Mesendoderm (in vitro differentiated cells): ENCODE results near the gene STN1.

ENCODE experiments used
- DNase-seq: peaks from one replicate; pipeline ENCODE4 v3.0.0; 2013
- H2AK5ac ChIP-seq: 2 replicates; pipeline ENCODE4 v1.6.1; 2013; ENCODE audit warnings: low read length, inconsistent platforms
- H2BK120ac ChIP-seq: 2 replicates; pipeline ENCODE4 v1.6.1; 2013; ENCODE audit warnings: low read depth, mild to moderate bottlenecking, low read length, moderate library complexity, mixed read lengths
- H2BK15ac ChIP-seq: replicated peaks from 2 replicates; pipeline ENCODE4 v1.6.1; 2013; ENCODE audit warnings: low read depth, mild to moderate bottlenecking, moderate library complexity
- H2BK5ac ChIP-seq: 2 replicates; pipeline ENCODE4 v1.6.1; 2013; ENCODE audit warnings: low read length, inconsistent platforms
- H3K18ac ChIP-seq: 2 replicates; pipeline ENCODE4 v1.6.1; 2013; ENCODE audit warnings: mild to moderate bottlenecking, low read length, mixed read lengths
- H3K23ac ChIP-seq: one replicate; pipeline ENCODE4 v1.6.1; 2013; ENCODE audit warnings: low read length
- H3K27ac ChIP-seq: 2 replicates; pipeline ENCODE4 v1.5.1; 2013; ENCODE audit warnings: low read depth, mild to moderate bottlenecking, inconsistent platforms, low read length, moderate library complexity
- H3K27me3 ChIP-seq: 2 replicates; pipeline ENCODE4 v1.6.1; 2013; ENCODE audit warnings: low read length, control low read depth, mild to moderate bottlenecking, inconsistent platforms; ENCODE audit not compliant: insufficient read depth, poor library complexity
- H3K36me3 ChIP-seq: 2 replicates; pipeline ENCODE4 v1.6.1; 2013; ENCODE audit warnings: low read length, inconsistent platforms; ENCODE audit not compliant: control insufficient read depth, insufficient read depth
- H3K4ac ChIP-seq: one replicate; pipeline ENCODE4 v1.6.1; 2013; ENCODE audit warnings: low read depth, mild to moderate bottlenecking, low read length, moderate library complexity
- H3K4me1 ChIP-seq: 2 replicates; pipeline ENCODE4 v1.6.1; 2013; ENCODE audit warnings: low read depth, low read length, inconsistent platforms; ENCODE audit not compliant: control insufficient read depth
- H3K4me2 ChIP-seq: 2 replicates; pipeline ENCODE4 v1.6.1; 2013; ENCODE audit warnings: low read length
- H3K4me3 ChIP-seq: 2 replicates; pipeline ENCODE4 v1.5.1; 2013; ENCODE audit warnings: mild to moderate bottlenecking, low read length
- H3K56ac ChIP-seq: one replicate; pipeline ENCODE4 v1.6.1; 2013; ENCODE audit warnings: low read length
- H3K79me1 ChIP-seq: 2 replicates; pipeline ENCODE4 v1.6.1; 2013; ENCODE audit warnings: low read length, inconsistent platforms
- H3K79me2 ChIP-seq: 2 replicates; pipeline ENCODE4 v1.6.1; 2013; ENCODE audit warnings: mild to moderate bottlenecking, low read length; ENCODE audit not compliant: control insufficient read depth, insufficient read depth
- H3K9ac ChIP-seq: 2 replicates; pipeline ENCODE4 v1.6.1; 2013; ENCODE audit warnings: low read length, inconsistent platforms
- H4K5ac ChIP-seq: one replicate; pipeline ENCODE4 v1.6.1; 2013; ENCODE audit warnings: low read length
- H4K8ac ChIP-seq: one replicate; pipeline ENCODE4 v1.6.1; 2013; ENCODE audit warnings: low read depth, mild to moderate bottlenecking, control low read depth, low read length, moderate library complexity
- WGBS: extraction: QIAGEN DNeasy Blood & Tissue Kit; methylation state at CpG from one replicate; pipeline ENCODE4 v1.1.7; 2013; ENCODE audit warnings: low lambda C conversion rate, missing lambda C conversion rate; ENCODE audit not compliant: insufficient coverage; ENCODE audit errors: extremely low coverage; 5-methylcytosine and 5-hydroxymethylcytosine counted together

The STN1 gene

DNA sequence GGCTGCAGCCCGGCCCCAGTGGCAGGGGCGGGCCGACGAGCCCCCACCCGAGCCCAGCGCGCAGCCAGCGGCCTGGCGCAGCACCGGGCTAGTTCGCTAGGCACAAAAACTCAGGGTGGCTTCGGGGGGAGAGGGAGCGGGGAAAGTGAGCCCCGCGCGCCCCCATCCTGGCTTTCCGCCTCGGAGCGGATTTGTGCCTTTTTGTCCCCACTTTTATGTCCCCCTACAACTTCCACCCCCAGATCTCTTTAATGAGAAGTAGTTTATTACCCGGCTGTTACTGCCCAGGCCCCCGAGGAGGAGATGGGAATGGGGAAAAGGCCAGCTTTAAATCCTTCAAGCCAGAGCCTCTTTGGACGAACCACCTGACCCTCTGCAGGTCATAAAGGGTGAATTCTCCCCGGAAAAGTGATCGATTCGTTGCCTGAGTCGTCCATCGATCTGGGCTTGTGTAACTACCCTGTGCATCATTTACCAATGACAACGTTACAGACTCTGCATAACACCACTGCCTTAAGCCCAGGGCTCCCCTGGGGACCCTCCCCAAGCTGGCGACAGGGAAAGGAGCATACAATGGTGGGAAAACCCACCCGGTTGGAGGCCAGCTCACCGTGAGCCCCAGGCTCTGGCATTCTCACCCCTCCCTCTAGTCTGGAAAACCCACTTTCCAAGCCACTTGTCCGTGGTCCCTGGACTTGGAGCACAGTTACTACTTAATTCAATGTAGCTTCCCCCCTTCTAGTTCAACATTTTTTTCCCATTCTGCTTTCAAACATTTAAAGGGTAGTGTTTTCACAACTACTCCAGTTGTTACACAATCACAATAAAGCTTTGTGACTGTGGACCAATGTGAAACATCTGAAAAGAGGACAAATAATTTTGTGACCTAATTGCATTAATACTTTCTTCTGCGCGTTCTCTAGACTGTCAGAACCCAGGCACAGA, 61.9 kb downstream of the STN1 start:
- peaks cover 22% of the 10 kb centered on the region for H3K79me2 ChIP-seq
- peak overlapping the region; percentile 2 for H3K4me3 ChIP-seq
- peak overlapping the region; percentile 21 for H2BK120ac ChIP-seq

DNA sequence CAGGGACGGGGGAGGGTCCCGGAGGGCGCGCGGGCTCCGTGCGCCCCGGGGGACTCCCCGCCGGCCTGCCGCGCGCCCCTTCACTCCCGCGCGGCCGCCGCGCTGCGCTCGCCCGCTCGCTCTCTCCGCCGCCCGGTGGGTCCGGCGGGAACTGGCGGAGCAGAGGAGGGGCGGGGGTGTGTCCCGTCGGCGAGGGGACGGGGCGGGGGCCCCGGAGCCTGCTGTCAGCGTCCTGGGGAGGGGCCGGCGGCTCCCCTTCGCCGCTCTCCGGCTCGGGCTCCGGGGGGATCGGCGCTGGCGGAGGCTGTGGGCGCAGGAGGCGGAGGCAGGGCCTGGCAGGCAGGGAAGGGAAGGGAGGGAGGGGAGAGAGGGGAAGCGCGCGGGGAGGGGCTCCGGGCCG, 62.6 kb downstream of the STN1 start, which contains the start of gene SH3PXD2A:
Gene SH3PXD2A, minus strand, starts transcription at position 153 of the 400 bp plus-strand sequence. CDS start 310 bp downstream, outside the sequence.
- peak within 1 kb of the TSS; percentile 38 for H3K23ac ChIP-seq
- peak within 1 kb of the TSS; percentile 37 for H2BK15ac ChIP-seq
- H3K4me3 ChIP-seq = peak within 1 kb of the TSS; percentile 75
- no peaks in the 10 kb centered on the region for H3K36me3 ChIP-seq
- H3K79me1 ChIP-seq = peaks cover 24% of the 10 kb centered on the region
- peak within 1 kb of the TSS; percentile 76 for H3K27ac ChIP-seq
- H3K56ac ChIP-seq = peak within 1 kb of the TSS; percentile 94
- H2BK120ac ChIP-seq = peak within 1 kb of the TSS; percentile 49
- peak within 1 kb of the TSS; percentile 78 for H3K9ac ChIP-seq
- H2AK5ac ChIP-seq = no peak within 1 kb of the TSS
- WGBS = no CpG with 5 or more reads among the region's 54 CpGs
- H4K8ac ChIP-seq = no peak within 1 kb of the TSS
- no peaks in the 10 kb centered on the region for H3K27me3 ChIP-seq
- peak within 1 kb of the TSS; percentile 49 for H3K4me2 ChIP-seq
- peak within 1 kb of the TSS; percentile 93 for H3K18ac ChIP-seq
- peaks cover 13% of the 10 kb centered on the region for H3K4me1 ChIP-seq
- peak within 1 kb of the TSS; percentile 42 for H2BK5ac ChIP-seq
- peak within 1 kb of the TSS; percentile 79 for H3K4ac ChIP-seq
- DNase-seq = peak; percentile 73
- no peak within 1 kb of the TSS for H4K5ac ChIP-seq
- H3K79me2 ChIP-seq = peaks cover 26% of the 10 kb centered on the region

More for the DNA sequence above, 61.9 kb downstream of the STN1 start:
- DNase-seq = peak; percentile 59
- H4K5ac ChIP-seq = no peak overlapping the region
- H2AK5ac ChIP-seq = no peak overlapping the region
- H3K9ac ChIP-seq = peak overlapping the region; percentile 65
- H3K4ac ChIP-seq = peak overlapping the region; percentile 79
- no peaks in the 10 kb centered on the region for H3K36me3 ChIP-seq
- peak overlapping the region; percentile 15 for H3K23ac ChIP-seq
- WGBS = no CpG with 5 or more reads among the region's 34 CpGs
- peaks cover 20% of the 10 kb centered on the region for H3K79me1 ChIP-seq
- H2BK5ac ChIP-seq = peak overlapping the region; percentile 34
- peak overlapping the region; percentile 77 for H3K56ac ChIP-seq
- peak overlapping the region; percentile 49 for H3K4me2 ChIP-seq
- H3K18ac ChIP-seq = peak overlapping the region; percentile 93
- peaks cover 13% of the 10 kb centered on the region for H3K4me1 ChIP-seq
- H2BK15ac ChIP-seq = no peak overlapping the region
- no peak overlapping the region for H4K8ac ChIP-seq
- no peak overlapping the region for H3K27ac ChIP-seq
- H3K27me3 ChIP-seq = no peaks in the 10 kb centered on the region

- no CpG with 5 or more reads among the region's 53 CpGs for WGBS
- peaks cover 24% of the 10 kb centered on the region for H3K79me1 ChIP-seq
- peak overlapping the region; percentile 42 for H2BK5ac ChIP-seq
- H3K4me3 ChIP-seq = peak overlapping the region; percentile 75
- no peaks in the 10 kb centered on the region for H3K36me3 ChIP-seq
- DNase-seq = peak; percentile 72
- H2AK5ac ChIP-seq = no peak overlapping the region
- no peak overlapping the region for H4K5ac ChIP-seq
- H2BK120ac ChIP-seq = peak overlapping the region; percentile 49
- peak overlapping the region; percentile 76 for H3K27ac ChIP-seq
- peak overlapping the region; percentile 67 for H3K4ac ChIP-seq
- no peaks in the 10 kb centered on the region for H3K27me3 ChIP-seq
- H3K4me2 ChIP-seq = peak overlapping the region; percentile 36
- peak overlapping the region; percentile 78 for H3K9ac ChIP-seq
- peak overlapping the region; percentile 37 for H2BK15ac ChIP-seq
- peak overlapping the region; percentile 38 for H3K23ac ChIP-seq
- H3K56ac ChIP-seq = peak overlapping the region; percentile 94
- H3K4me1 ChIP-seq = peaks cover 13% of the 10 kb centered on the region
- peaks cover 26% of the 10 kb centered on the region for H3K79me2 ChIP-seq
- H4K8ac ChIP-seq = no peak overlapping the region
- H3K18ac ChIP-seq = peak overlapping the region; percentile 93
Measured at GRCh38 chr10:103854686-103855391, 63.1 kb downstream of the STN1 start.

DNA sequence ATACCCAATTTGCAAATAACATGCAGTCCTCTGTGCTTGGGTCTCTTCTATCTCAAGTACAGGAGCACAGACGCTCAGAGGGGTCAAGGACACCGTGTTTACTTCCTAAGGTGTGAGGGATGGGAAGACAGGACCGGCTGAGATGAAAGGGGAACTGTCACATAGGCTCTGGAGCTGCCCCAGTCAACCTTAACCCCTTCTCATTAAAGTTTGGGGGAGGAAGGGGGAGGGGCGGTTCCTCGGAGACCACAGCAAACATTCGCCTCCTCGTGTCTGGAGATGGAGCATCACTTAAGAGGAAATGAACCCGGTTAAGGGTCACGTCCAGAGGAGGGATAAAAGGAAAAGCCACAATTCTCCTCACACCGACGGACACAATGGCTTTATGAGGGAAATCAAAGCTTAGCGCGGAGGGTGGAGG, 63.7 kb downstream of the STN1 start:
- H2BK120ac ChIP-seq = no peak overlapping the region
- H3K18ac ChIP-seq = peak overlapping the region; percentile 93
- H3K4me2 ChIP-seq = peak overlapping the region; percentile 36
- no peak overlapping the region for H3K23ac ChIP-seq
- H3K79me2 ChIP-seq = peaks cover 26% of the 10 kb centered on the region
- H4K5ac ChIP-seq = no peak overlapping the region
- H2AK5ac ChIP-seq = no peak overlapping the region
- no peaks in the 10 kb centered on the region for H3K27me3 ChIP-seq
- peak overlapping the region; percentile 31 for H2BK5ac ChIP-seq
- H3K9ac ChIP-seq = peak overlapping the region; percentile 78
- H4K8ac ChIP-seq = no peak overlapping the region
- peak overlapping the region; percentile 61 for H3K4ac ChIP-seq
- H3K56ac ChIP-seq = peak overlapping the region; percentile 94
- H3K4me3 ChIP-seq = peak overlapping the region; percentile 75
- H2BK15ac ChIP-seq = no peak overlapping the region
- peaks cover 24% of the 10 kb centered on the region for H3K79me1 ChIP-seq
- peak; percentile 85 for DNase-seq
- no peaks in the 10 kb centered on the region for H3K36me3 ChIP-seq
- peak overlapping the region; percentile 76 for H3K27ac ChIP-seq
- no CpG with 5 or more reads among the region's 13 CpGs for WGBS
- H3K4me1 ChIP-seq = peaks cover 13% of the 10 kb centered on the region

DNA sequence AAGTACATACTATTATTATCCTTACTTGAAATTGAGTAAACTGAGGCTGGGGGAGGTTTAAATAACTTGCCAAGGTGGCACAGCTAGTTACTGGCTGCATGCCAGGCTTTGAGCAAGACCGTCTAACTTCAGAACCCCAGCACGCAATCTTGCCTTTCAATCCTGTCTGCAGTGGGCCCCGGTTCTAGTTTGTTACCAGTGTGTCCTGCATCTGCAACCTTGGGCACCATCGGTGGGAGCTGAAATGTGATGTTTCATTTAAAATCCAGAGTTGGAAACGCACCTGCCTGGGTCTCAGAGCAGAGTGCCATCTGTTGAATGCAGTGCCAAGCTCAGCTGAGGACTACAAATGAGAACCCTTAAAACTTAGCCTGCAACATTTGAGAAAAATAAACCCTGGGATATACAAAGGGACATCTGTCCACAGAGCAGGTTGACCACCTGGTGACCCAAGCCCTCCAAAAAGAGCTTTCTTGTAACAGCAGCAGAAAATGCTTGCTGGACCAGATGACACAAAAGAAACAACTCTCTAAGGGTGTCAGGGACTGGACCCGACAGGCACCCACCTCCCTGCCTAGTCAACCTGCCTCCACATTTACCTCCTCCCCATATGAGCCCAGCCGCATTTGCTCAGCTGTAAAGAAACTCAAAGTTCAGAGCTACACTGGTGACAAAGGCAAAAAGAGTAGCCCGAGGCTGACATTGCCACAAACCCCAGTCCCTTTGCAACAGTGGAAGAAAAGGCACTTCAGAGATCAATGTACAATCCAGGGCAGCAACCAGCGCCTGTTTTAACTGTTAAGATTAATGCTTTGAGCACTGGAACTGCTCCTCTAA, 64.3 kb downstream of the STN1 start:
- H3K4me1 ChIP-seq = peaks cover 13% of the 10 kb centered on the region
- H3K79me1 ChIP-seq = peaks cover 29% of the 10 kb centered on the region
- H2BK120ac ChIP-seq = no peak overlapping the region
- peak overlapping the region; percentile 94 for H3K56ac ChIP-seq
- H4K5ac ChIP-seq = no peak overlapping the region
- peak overlapping the region; percentile 78 for H3K9ac ChIP-seq
- H3K23ac ChIP-seq = no peak overlapping the region
- no peak overlapping the region for H3K4ac ChIP-seq
- no peak overlapping the region for H3K18ac ChIP-seq
- peak overlapping the region; percentile 75 for H3K4me3 ChIP-seq
- no peak overlapping the region for H2AK5ac ChIP-seq
- H3K36me3 ChIP-seq = no peaks in the 10 kb centered on the region
- peaks cover 26% of the 10 kb centered on the region for H3K79me2 ChIP-seq
- no peaks in the 10 kb centered on the region for H3K27me3 ChIP-seq
- H4K8ac ChIP-seq = no peak overlapping the region
- H2BK15ac ChIP-seq = no peak overlapping the region
- H2BK5ac ChIP-seq = no peak overlapping the region
- no peak for DNase-seq
- peak overlapping the region; percentile 36 for H3K4me2 ChIP-seq
- WGBS = no CpG with 5 or more reads among the region's 9 CpGs
- H3K27ac ChIP-seq = no peak overlapping the region
